T follicular helper cell (primary cell): ENCODE results near the gene PACSIN2.
"Not testable (repeated sequence)": the region's sequence is repeated elsewhere in the genome, so short reads cannot be mapped to it uniquely, and the experiment has no call there.

ENCODE experiments used
- DNase-seq: peaks from one replicate; pipeline ENCODE4 v3.0.0-alpha.2; 2020; ENCODE audit warnings: low read depth

Gene PACSIN2

GRCh38 chr22:43011079-43011478 is 3.9 kb downstream of the PACSIN2 start:
- DNase-seq: no peak

GRCh38 chr22:43009444-43009843 is 5.5 kb downstream of the PACSIN2 start:
- DNase-seq: no peak

- no peak for DNase-seq
Measured at GRCh38 chr22:43008921-43009320, 6.0 kb downstream of the PACSIN2 start.

- DNase-seq: no peak
Measured at GRCh38 chr22:43008509-43008908, 6.4 kb downstream of the PACSIN2 start.

- no peak for DNase-seq
Measured at GRCh38 chr22:43007519-43008102, 7.3 kb downstream of the PACSIN2 start.

- DNase-seq: no peak
Measured at GRCh38 chr22:43006753-43007152, 8.2 kb downstream of the PACSIN2 start.

- DNase-seq: no peak
Measured at GRCh38 chr22:43006016-43006505, 8.9 kb downstream of the PACSIN2 start.

GRCh38 chr22:43005106-43005505 is 9.8 kb downstream of the PACSIN2 start:
- no peak for DNase-seq

- no peak for DNase-seq
Measured at GRCh38 chr22:43004362-43005035, 10.4 kb downstream of the PACSIN2 start.

GRCh38 chr22:43002202-43002586 is 12.8 kb downstream of the PACSIN2 start:
- no peak for DNase-seq

GRCh38 chr22:43001271-43002201 is 13.4 kb downstream of the PACSIN2 start:
- no peak for DNase-seq

GRCh38 chr22:43000441-43001175 is 14.3 kb downstream of the PACSIN2 start:
- no peak for DNase-seq

GRCh38 chr22:42997582-42998090 is 17.3 kb downstream of the PACSIN2 start:
- no peak for DNase-seq

- no peak for DNase-seq
Measured at GRCh38 chr22:42996646-42997365, 18.1 kb downstream of the PACSIN2 start.

GRCh38 chr22:42995654-42996053 is 19.3 kb downstream of the PACSIN2 start:
- not testable (repeated sequence) for DNase-seq

GRCh38 chr22:42994917-42995562 is 19.9 kb downstream of the PACSIN2 start:
- no peak for DNase-seq

GRCh38 chr22:42994276-42994916 is 20.6 kb downstream of the PACSIN2 start:
- DNase-seq: no peak

GRCh38 chr22:42993651-42994275 is 21.2 kb downstream of the PACSIN2 start:
- DNase-seq: no peak

GRCh38 chr22:42992886-42993479 is 22.0 kb downstream of the PACSIN2 start:
- DNase-seq: no peak
